VCaP (cell line): ENCODE measurements around the gene C4B.
"Not testable (repeated sequence)": the region's sequence is repeated elsewhere in the genome, so short reads cannot be mapped to it uniquely, and the experiment has no call there.

Source experiments
- H3K27ac ChIP-seq: fragments of 450-650 bp; 2 replicates; pipeline ENCODE4 v1.5.1; 2017
- TF ChIP-seq, protein P1 (sequence below): fragments of 450-650 bp; conservative IDR thresholded peaks from 2 replicates; pipeline ENCODE4 v1.5.1; 2017; ENCODE audit warnings: mild to moderate bottlenecking, moderate library complexity

C4B gene

DNA sequence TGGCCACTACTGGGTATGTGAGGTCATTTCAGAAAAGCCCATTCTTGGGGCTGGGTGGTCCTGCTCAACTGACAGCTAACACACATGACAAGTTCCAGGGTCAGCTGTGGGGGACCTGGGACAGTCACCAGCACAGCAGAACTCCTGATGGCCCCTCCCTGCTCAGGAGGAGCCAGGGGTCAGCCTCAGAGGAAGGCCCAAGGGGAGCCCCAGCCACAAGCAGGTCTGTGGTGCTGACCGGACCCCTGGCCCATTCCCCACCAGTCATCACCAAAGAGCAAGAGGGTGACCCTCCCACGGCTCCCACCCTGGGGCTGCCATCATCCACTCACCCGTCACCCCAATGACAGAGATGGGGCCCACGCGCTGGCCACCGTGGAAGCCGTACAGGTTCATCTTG lies 41.7 kb downstream of the C4B start:
- TF ChIP-seq, protein P1, sequence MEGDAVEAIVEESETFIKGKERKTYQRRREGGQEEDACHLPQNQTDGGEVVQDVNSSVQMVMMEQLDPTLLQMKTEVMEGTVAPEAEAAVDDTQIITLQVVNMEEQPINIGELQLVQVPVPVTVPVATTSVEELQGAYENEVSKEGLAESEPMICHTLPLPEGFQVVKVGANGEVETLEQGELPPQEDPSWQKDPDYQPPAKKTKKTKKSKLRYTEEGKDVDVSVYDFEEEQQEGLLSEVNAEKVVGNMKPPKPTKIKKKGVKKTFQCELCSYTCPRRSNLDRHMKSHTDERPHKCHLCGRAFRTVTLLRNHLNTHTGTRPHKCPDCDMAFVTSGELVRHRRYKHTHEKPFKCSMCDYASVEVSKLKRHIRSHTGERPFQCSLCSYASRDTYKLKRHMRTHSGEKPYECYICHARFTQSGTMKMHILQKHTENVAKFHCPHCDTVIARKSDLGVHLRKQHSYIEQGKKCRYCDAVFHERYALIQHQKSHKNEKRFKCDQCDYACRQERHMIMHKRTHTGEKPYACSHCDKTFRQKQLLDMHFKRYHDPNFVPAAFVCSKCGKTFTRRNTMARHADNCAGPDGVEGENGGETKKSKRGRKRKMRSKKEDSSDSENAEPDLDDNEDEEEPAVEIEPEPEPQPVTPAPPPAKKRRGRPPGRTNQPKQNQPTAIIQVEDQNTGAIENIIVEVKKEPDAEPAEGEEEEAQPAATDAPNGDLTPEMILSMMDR, result no peak

DNA sequence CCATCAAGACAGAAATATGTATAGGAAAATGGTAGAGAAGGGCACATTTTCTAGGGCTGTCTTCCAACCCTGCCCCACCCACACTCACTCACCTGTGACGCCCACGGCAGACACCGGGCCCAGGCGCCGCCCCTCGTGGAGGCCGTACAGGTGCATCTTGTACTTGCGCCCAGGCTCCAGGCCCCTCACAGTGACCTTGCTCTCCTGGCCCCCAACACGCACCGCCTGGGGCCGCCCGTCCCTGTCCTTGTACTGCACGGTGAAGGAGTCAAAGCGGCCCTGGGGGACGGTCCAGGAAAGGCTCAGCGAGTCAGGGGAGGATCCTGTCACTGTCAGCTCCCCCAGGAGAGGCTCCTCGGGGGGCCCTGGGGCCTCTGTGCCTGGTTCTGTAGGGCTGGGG lies 43.4 kb downstream of the C4B start:
- no peak overlapping the region for H3K27ac ChIP-seq
- TF ChIP-seq, protein P1, result no peak

More for the DNA sequence above, 41.7 kb downstream of the C4B start:
- no peak overlapping the region for H3K27ac ChIP-seq

DNA sequence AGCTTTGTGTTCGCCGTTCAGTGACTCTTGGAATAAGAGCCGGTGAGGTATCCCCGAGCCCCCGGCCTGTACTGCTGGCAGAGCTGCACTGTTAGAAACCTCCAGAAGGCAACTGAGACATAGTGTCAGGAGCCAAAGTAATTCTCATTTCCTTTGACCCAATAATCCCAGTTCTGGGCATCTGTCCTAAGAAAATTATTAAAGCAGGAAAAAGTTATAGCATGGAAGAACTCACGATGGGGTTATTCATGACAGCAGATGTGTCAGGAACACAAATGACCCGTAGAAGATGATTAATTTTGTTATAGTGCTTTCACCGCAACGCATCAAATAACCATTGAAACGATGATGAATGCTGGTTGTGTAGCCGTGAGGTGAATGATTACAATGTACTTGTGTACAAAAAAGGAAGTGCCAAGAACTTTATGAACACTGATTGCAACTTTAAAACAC lies 43.9 kb downstream of the C4B start:
- no peak overlapping the region for H3K27ac ChIP-seq
- TF ChIP-seq, protein P1, result no peak

DNA sequence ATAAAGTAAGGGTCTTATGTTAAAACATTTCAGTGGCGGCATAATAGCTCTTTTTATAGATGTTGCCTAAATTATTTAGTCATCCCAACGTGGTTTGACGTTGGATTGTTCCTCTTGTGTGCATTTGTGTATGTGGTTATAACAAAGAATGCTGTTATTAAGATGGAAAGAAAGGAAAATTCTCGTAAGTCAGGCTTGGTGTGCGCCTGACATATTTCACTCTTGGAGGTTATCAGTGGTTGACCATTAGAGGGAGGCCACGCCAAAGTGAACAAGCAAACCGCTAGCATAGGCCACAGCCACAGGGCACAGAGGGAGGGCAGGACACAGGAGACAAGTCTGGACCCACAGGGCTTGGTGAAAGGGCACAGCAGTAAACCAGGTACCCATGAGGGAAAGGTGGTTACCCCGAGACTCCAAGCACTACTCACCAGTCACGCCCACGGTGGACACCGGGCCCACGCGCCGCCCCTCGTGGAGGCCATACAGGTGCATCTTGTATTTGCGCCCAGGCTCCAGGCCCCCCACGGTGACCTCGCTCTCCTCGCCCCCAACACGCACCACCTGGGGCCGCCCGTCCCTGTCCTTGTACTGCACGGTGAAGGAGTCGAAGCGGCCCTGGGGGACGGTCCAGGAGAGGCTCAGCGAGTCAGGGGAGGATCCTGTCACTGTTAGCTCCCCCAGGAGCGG lies 46.5 kb downstream of the C4B start:
- TF ChIP-seq, protein P1, result no peak
- H3K27ac ChIP-seq, result no peak overlapping the region

DNA sequence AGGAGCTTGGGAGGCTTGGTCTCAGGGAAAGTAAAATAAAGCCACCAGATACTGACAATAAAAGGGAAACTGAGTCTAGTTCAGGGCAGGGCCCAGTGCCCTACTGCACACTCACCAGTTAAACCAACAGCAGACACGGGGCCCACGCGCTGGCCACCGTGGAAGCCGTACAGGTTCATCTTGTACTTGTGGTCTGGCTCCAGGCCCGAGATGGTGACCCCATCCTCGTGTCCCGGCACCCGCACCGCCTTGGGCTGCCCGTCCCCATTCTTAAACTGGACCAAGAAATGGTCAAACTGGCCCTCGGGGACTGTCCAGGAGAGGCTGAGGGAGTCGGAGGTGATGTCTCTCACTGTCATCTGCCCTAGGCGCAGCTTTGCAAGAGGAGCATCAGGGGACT lies 50.1 kb downstream of the C4B start:
- TF ChIP-seq, protein P1, result no peak
- H3K27ac ChIP-seq, result no peak overlapping the region

DNA sequence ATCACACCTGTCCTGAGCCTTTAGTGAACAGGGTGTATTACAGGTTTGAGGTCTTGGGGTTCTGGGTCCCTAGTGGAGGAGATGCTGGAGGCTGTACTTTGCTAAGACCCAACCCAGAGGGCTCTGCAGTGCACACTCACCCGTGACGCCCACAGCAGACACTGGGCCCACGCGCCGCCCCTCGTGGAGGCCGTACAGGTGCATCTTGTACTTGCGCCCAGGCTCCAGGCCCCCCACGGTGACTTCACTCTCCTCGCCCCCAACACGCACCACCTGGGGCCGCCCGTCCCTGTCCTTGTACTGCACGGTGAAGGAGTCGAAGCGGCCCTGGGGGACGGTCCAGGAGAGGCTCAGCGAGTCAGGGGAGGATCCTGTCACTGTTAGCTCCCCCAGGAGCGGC lies 52.9 kb downstream of the C4B start:
- not testable (repeated sequence) for H3K27ac ChIP-seq

DNA sequence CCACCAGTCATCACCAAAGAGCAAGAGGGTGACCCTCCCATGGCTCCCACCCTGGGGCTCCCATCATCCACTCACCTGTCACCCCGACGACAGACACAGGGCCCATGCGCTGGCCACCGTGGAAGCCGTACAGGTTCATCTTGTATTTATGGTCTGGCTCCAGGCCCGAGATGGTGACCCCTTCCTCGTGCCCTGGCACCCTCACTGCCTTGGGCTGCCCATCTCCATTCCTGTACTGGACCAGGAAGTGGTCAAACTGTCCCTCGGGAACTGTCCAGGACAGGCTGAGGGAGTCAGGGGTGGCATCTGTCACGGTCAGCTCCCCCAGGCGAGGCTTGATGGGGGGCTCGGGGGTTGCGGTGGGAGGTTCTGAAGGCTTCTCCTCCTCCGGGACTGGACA lies 53.7 kb downstream of the C4B start:
- H3K27ac ChIP-seq, result not testable (repeated sequence)

DNA sequence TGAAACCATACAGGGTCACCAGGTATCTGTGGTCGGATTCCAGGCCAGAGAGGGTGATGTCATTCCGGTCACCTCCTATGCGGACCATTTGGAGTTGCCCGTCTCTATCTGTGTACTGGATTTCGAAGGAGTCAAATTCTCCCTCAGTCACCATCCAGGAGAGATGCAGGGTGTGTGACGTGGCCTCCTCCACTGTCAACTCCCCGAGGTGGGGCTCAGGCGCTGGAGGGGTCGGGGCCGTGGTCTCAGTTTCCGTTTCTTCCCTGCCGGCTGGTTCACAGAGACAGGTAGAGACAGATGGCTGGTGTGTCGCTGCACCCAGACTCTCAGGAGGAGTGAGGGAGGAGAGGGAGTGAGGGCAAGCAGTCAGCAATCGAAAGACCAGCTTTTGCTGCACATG lies 54.3 kb downstream of the C4B start:
- TF ChIP-seq, protein P1, result no peak

DNA sequence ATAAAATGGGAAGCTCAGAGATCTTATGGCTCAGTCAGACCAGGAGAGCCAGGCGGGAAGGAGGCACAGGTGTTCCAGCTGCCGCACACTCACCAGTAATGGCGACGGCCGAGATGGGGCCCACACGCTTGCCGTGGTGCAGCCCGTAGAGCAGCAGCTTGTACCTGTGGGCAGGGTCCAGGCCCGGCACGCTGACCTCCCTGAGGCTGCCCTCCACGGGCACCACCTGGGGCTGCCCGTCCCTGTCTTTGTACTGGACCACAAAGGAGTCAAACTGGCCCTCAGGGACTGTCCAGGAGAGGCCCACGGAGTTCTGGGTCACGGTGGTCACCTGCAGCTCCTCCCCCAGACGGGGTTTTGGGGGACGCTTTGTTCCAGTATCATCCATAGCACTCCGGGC lies 54.9 kb downstream of the C4B start:
- TF ChIP-seq, protein P1, result no peak
- no peak overlapping the region for H3K27ac ChIP-seq

More for the DNA sequence above, 54.3 kb downstream of the C4B start:
- no peak overlapping the region for H3K27ac ChIP-seq
